ENCODE data around the gene VIPR2. TPM values are rescaled to one million over a fixed set of nuclear protein-coding genes. Genes with fewer than 3 reads are reported as not detected.

The VIPR2 gene
- total RNA-seq, 6 experiments from 2014 or later = 0.15 to 0.51 (median 0.26) TPM; not detected in 2

GRCh38 chr7:159157714-159158113 is 13.0 kb upstream of the VIPR2 start:
- no peaks in the 10 kb centered on the region for H3K4me1 ChIP-seq
- ATAC-seq = peak in 1 of 4 donors; percentile 28
- TF ChIP-seq POLR2A (IDR thresholded peaks at IDR 0.05) (no peak), CTCF (IDR thresholded peaks at IDR 0.05) (no peak)

GRCh38 chr7:159156436-159157245 is 12.0 kb upstream of the VIPR2 start:
- WGBS (ENCODE audit: insufficient coverage, low coverage, low lambda C conversion rate, missing lambda C conversion rate) = 81% methylated on average over 10 of the region's 23 CpGs
- Histone ChIP-seq H3K27me3 (no peaks in the 10 kb centered on the region), H3K9me3 (no peaks in the 10 kb centered on the region), H3K36me3 (no peaks in the 10 kb centered on the region), H3K4me1 (no peaks in the 10 kb centered on the region), H3K4me3 (no peak overlapping the region), H3K27ac (no peak overlapping the region)
- DNase-seq (no peak), ATAC-seq (no peak)
- intact Hi-C loops (cut with DNase I) = no loop called here
- TF ChIP-seq POLR2A (IDR thresholded peaks at IDR 0.05) (no peak), CTCF (IDR thresholded peaks at IDR 0.05) (no peak)

More at GRCh38 chr7:159157714-159158113, 13.0 kb upstream of the VIPR2 start:
- Histone ChIP-seq H3K4me3 (no peak overlapping the region), H3K27me3 (no peaks in the 10 kb centered on the region), H3K9me3 (no peaks in the 10 kb centered on the region), H3K27ac (no peak overlapping the region), H3K36me3 (no peaks in the 10 kb centered on the region)
- no peak for DNase-seq
- intact Hi-C loops (cut with DNase I) = no loop called here
- 66% methylated on average over 6 of the region's 12 CpGs for WGBS (ENCODE audit: insufficient coverage, low coverage, low lambda C conversion rate, missing lambda C conversion rate)

GRCh38 chr7:159155410-159155809 is 10.7 kb upstream of the VIPR2 start:
- Histone ChIP-seq H3K9me3 (no peaks in the 10 kb centered on the region), H3K27me3 (no peaks in the 10 kb centered on the region), H3K27ac (no peak overlapping the region), H3K4me3 (no peak overlapping the region), H3K4me1 (no peaks in the 10 kb centered on the region), H3K36me3 (no peaks in the 10 kb centered on the region)
- ATAC-seq = no peak
- DNase-seq = no peak
- TF ChIP-seq POLR2A (IDR thresholded peaks at IDR 0.05) (no peak), CTCF (IDR thresholded peaks at IDR 0.05) (no peak)
- intact Hi-C loops (cut with DNase I) = no loop called here
- 100% methylated on average over 1 of the region's 9 CpGs for WGBS (ENCODE audit: insufficient coverage, low coverage, low lambda C conversion rate, missing lambda C conversion rate)

- WGBS (ENCODE audit: insufficient coverage, low coverage, low lambda C conversion rate, missing lambda C conversion rate) = 65% methylated on average over 6 of the region's 17 CpGs
- Histone ChIP-seq H3K27me3 (no peaks in the 10 kb centered on the region), H3K4me3 (no peak overlapping the region), H3K9me3 (no peaks in the 10 kb centered on the region), H3K27ac (no peak overlapping the region), H3K4me1 (no peaks in the 10 kb centered on the region), H3K36me3 (no peaks in the 10 kb centered on the region)
- intact Hi-C loops (cut with DNase I) = no loop called here
- ATAC-seq (no peak), DNase-seq (no peak)
- no peak for TF ChIP-seq POLR2A (IDR thresholded peaks at IDR 0.05)
- TF ChIP-seq CTCF (IDR thresholded peaks at IDR 0.05) = no peak
Observed at GRCh38 chr7:159154243-159154642, 9.6 kb upstream of the VIPR2 start.
